HCT116 (cell line): ENCODE results near the gene DPYD.

ENCODE experiments used
- CEBPB ChIP-seq: IDR thresholded peaks from 2 replicates; pipeline ENCODE4 v1.6.1; 2012; ENCODE audit warnings: low read depth
- EGR1 ChIP-seq: IDR thresholded peaks from 2 replicates; pipeline ENCODE4 v1.6.1; 2012; ENCODE audit warnings: low read depth
- EZH2 ChIP-seq: fragments of 200-600 bp; sonication (generic); IDR thresholded peaks from 2 replicates; pipeline ENCODE4 v1.6.1; 2017; ENCODE audit warnings: antibody characterized with exemption, mixed run types
- JUND ChIP-seq: IDR thresholded peaks from 2 replicates; pipeline ENCODE4 v1.6.1; 2012
- POLR2A ChIP-seq: IDR thresholded peaks from 2 replicates; pipeline ENCODE4 v1.7.0; 2011; ENCODE audit warnings: borderline replicate concordance; ENCODE audit not compliant: insufficient read depth, insufficient read length; ENCODE audit errors: extremely low read depth
- POLR2AphosphoS5 ChIP-seq: IDR thresholded peaks from 2 replicates; pipeline ENCODE4 v1.6.1; 2011; ENCODE audit warnings: mild to moderate bottlenecking, low read depth, low read length, moderate library complexity
- RAD21 ChIP-seq: IDR thresholded peaks from 2 replicates; pipeline ENCODE4 v1.6.1; 2012; ENCODE audit warnings: low read depth, mild to moderate bottlenecking
- SIN3A ChIP-seq: IDR thresholded peaks from 2 replicates; pipeline ENCODE4 v1.6.1; 2012; ENCODE audit warnings: low read depth
- TCF7L2 ChIP-seq: IDR thresholded peaks from 2 replicates; pipeline ENCODE4 v1.7.0; 2011; ENCODE audit warnings: borderline replicate concordance, inconsistent platforms; ENCODE audit not compliant: insufficient read depth, insufficient read length; ENCODE audit errors: extremely low read depth
- YY1 ChIP-seq: IDR thresholded peaks from 2 replicates; pipeline ENCODE4 v1.6.1; 2011; ENCODE audit warnings: low read length, low read depth, moderate library complexity, mild to moderate bottlenecking; ENCODE audit not compliant: insufficient replicate concordance; ENCODE audit errors: extremely low read depth
- ZBTB33 ChIP-seq: IDR thresholded peaks from 2 replicates; pipeline ENCODE4 v1.6.1; 2011; ENCODE audit warnings: mild to moderate bottlenecking, low read length, moderate library complexity; ENCODE audit not compliant: insufficient replicate concordance; ENCODE audit errors: extremely low read depth
- ZFX ChIP-seq: fragments of 450-650 bp; IDR thresholded peaks from 2 replicates; pipeline ENCODE4 v1.6.1; 2017
- ZNF274 ChIP-seq: fragments of 200-500 bp; sonication (Bioruptor generic); IDR thresholded peaks from 2 replicates; pipeline ENCODE4 v1.6.1; 2014; ENCODE audit warnings: mild to moderate bottlenecking, low read depth, low read length, inconsistent platforms
- TF ChIP-seq, protein P1 (sequence below), 3 experiments: fragments of 200-600 bp in 1 of 3; sonication (generic) in 1 of 3; IDR thresholded peaks in 2 of 3; conservative IDR thresholded peaks in 1 of 3; 2 replicates each; pipeline ENCODE4 v1.5.1; 2012 to 2017; ENCODE audit warnings: low read depth in 2 of 3, low read length in 2 of 3, antibody characterized with exemption in 1 of 3, borderline replicate concordance in 1 of 3, control low read depth in 1 of 3, mild to moderate bottlenecking in 1 of 3, mixed read lengths in 1 of 3, mixed run types in 1 of 3, moderate library complexity in 1 of 3; ENCODE audit not compliant: insufficient read depth in 1 of 3

DNA sequence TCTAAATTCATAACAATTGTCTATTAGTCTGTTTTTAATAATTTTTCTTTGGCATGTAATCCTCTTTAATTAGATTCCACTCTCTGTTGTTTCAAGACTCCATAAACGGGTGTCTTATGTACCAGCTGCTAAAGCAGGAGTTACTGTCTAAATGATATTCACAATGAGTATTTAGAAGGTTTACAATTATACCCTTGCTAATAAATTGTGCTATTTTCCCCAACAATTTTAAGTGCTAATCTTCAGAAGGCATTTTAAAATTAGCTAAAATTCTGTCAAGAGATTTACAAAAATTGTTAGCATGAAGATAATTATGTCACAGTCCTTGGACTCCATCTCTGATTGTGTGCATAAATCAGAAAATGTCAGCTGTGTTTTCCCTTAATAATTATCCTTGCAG, 83.7 kb downstream of the DPYD start:
- TF ChIP-seq EZH2, result no peak
- TF ChIP-seq, protein P1, sequence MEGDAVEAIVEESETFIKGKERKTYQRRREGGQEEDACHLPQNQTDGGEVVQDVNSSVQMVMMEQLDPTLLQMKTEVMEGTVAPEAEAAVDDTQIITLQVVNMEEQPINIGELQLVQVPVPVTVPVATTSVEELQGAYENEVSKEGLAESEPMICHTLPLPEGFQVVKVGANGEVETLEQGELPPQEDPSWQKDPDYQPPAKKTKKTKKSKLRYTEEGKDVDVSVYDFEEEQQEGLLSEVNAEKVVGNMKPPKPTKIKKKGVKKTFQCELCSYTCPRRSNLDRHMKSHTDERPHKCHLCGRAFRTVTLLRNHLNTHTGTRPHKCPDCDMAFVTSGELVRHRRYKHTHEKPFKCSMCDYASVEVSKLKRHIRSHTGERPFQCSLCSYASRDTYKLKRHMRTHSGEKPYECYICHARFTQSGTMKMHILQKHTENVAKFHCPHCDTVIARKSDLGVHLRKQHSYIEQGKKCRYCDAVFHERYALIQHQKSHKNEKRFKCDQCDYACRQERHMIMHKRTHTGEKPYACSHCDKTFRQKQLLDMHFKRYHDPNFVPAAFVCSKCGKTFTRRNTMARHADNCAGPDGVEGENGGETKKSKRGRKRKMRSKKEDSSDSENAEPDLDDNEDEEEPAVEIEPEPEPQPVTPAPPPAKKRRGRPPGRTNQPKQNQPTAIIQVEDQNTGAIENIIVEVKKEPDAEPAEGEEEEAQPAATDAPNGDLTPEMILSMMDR (IDR thresholded peaks at IDR 0.05 in 2 of 3, conservative IDR thresholded peaks at IDR 0.05 in 1 of 3; ENCODE audit: borderline replicate concordance in 1 of 3, insufficient read depth in 1 of 3, low read depth in 2 of 3, low read length in 2 of 3), result no peak
- TF ChIP-seq JUND, result no peak
- no peak for TF ChIP-seq POLR2A
- no peak for TF ChIP-seq CEBPB
- TF ChIP-seq POLR2AphosphoS5, result no peak
- TF ChIP-seq ZNF274, result no peak
- no peak for TF ChIP-seq EGR1
- no peak for TF ChIP-seq SIN3A
- TF ChIP-seq TCF7L2, result no peak
- TF ChIP-seq ZBTB33, result no peak
- no peak for TF ChIP-seq ZFX
- TF ChIP-seq YY1, result no peak
- no peak for TF ChIP-seq RAD21
